ENCODE measurements around the gene NXF1. TPM values are rescaled to one million over a fixed set of nuclear protein-coding genes. Genes with fewer than 3 reads are reported as not detected.

Gene NXF1
- total RNA-seq, 1 experiment from 2014 or later: 33.1 TPM

DNA sequence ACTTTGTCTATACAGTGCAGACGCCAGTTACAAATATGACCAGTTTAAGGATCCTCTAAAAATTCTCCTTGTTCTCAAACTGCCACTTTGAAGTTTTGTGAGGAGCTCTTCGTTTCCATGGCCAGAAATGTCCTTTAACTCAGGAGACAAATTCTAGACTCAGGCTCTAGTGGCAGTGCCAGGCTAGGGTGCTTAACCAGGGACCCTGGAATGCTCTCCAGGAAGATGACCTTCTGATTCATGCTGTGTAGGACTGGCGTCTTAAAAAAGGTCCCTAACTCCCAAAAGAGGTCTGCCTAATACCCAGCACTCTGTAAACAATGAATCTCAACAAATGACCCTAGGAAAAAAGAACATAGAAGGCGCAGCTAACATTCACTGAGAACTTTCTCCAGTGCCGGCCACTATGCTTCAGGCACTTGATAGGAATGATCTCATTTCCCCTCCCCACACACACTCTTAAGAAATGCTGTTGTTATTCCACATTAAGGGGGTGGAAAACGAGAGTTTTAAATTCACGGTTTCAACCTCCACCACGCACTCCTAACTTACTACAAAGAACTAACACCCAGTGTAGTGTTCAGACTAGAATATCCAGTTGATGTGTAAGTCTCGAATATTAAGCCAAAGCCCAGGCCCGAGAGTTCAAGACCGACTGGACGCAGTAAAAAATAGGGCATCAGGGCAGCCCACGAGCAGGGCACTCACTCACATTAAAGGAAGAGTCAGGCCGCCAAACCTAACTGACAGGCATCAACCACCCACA lies 747 bp downstream of the NXF1 start:
- CTCF ChIA-PET: no interaction called here
- POLR2A ChIA-PET (ENCODE audit: unreplicated experiment): no interaction called here

DNA sequence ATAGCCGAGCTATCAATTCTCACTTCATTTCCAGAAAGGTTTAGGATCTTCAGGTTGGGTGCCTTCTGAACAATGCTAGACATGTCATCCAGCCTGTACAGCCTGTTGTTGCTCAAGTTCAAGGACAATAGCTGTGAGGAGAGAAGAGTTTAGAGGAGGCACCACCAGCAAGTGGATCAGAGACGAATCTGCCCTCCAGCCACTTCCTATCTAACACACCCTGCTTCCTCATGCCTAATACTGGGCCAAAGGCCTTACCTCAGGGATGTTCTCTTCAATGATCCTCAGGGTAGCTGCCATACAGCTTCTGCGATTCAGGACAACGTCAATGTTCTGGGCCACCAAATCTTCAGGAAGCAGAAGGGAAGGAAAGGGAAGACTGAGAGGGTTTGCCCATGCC lies 4.2 kb downstream of the NXF1 start:
- H3K4me3 ChIP-seq (ENCODE audit: low read length): no peak overlapping the region
- no peak overlapping the region for H3K4me2 ChIP-seq (ENCODE audit: low read length)
- H3K9me3 ChIP-seq (ENCODE audit: low read length): no peaks in the 10 kb centered on the region
- no peak for DNase-seq
- TF ChIP-seq EZH2phosphoT487 (IDR thresholded peaks at IDR 0.05; ENCODE audit: borderline replicate concordance, low read length) (no peak), EZH2 (IDR thresholded peaks at IDR 0.05; ENCODE audit: low read length, unreplicated experiment) (no peak)
- TF ChIP-seq, protein P1, sequence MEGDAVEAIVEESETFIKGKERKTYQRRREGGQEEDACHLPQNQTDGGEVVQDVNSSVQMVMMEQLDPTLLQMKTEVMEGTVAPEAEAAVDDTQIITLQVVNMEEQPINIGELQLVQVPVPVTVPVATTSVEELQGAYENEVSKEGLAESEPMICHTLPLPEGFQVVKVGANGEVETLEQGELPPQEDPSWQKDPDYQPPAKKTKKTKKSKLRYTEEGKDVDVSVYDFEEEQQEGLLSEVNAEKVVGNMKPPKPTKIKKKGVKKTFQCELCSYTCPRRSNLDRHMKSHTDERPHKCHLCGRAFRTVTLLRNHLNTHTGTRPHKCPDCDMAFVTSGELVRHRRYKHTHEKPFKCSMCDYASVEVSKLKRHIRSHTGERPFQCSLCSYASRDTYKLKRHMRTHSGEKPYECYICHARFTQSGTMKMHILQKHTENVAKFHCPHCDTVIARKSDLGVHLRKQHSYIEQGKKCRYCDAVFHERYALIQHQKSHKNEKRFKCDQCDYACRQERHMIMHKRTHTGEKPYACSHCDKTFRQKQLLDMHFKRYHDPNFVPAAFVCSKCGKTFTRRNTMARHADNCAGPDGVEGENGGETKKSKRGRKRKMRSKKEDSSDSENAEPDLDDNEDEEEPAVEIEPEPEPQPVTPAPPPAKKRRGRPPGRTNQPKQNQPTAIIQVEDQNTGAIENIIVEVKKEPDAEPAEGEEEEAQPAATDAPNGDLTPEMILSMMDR (conservative IDR thresholded peaks at IDR 0.05; ENCODE audit: low read depth, low read length): no peak
- no peak overlapping the region for H3K27ac ChIP-seq (ENCODE audit: low read length)
- no peaks in the 10 kb centered on the region for H3K27me3 ChIP-seq (ENCODE audit: low read length)
- H3K79me2 ChIP-seq (ENCODE audit: low read length): peaks cover 29% of the 10 kb centered on the region
- no peak overlapping the region for H3K9ac ChIP-seq (ENCODE audit: low read length)
- peaks cover 11% of the 10 kb centered on the region for H3K4me1 ChIP-seq (ENCODE audit: insufficient read depth, low read length)
- no peaks in the 10 kb centered on the region for H3F3A ChIP-seq (ENCODE audit: low read length, unreplicated experiment)
- intact Hi-C loops (cut with micrococcal nuclease): no loop called here
- H3K36me3 ChIP-seq (ENCODE audit: low read depth, low read length): peaks cover 66% of the 10 kb centered on the region
- no TSS peak for BruUV-seq (replicated peaks)
- POLR2A ChIA-PET (ENCODE audit: unreplicated experiment): no interaction called here
- no peak overlapping the region for H2AFZ ChIP-seq (ENCODE audit: low read length)
- ATAC-seq: no peak
- no peaks in the 10 kb centered on the region for H3K9me2 ChIP-seq (replicated peaks; ENCODE audit: low read length)
- CTCF ChIA-PET: no interaction called here
- H4K20me1 ChIP-seq (ENCODE audit: low read length): peaks cover 17% of the 10 kb centered on the region

More for the DNA sequence above, 747 bp downstream of the NXF1 start:
- Histone ChIP-seq H2AFZ (ENCODE audit: low read length) (no peak overlapping the region), H3K9me3 (ENCODE audit: low read length) (no peaks in the 10 kb centered on the region), H3K9ac (ENCODE audit: low read length) (peak overlapping the region; percentile 81), H3K9me2 (replicated peaks; ENCODE audit: low read length) (no peaks in the 10 kb centered on the region), H3K27ac (ENCODE audit: low read length) (no peak overlapping the region), H3K27me3 (ENCODE audit: low read length) (no peaks in the 10 kb centered on the region), H4K20me1 (ENCODE audit: low read length) (peaks cover 17% of the 10 kb centered on the region), H3K36me3 (ENCODE audit: low read depth, low read length) (peaks cover 39% of the 10 kb centered on the region), H3F3A (ENCODE audit: low read length, unreplicated experiment) (no peaks in the 10 kb centered on the region), H3K4me2 (ENCODE audit: low read length) (peak overlapping the region; percentile 82), H3K4me3 (ENCODE audit: low read length) (peak overlapping the region; percentile 93), H3K4me1 (ENCODE audit: insufficient read depth, low read length) (peaks cover 17% of the 10 kb centered on the region), H3K79me2 (ENCODE audit: low read length) (peaks cover 29% of the 10 kb centered on the region)
- BruUV-seq (replicated peaks): TSS peak; percentile 68
- TF ChIP-seq EZH2 (IDR thresholded peaks at IDR 0.05; ENCODE audit: low read length, unreplicated experiment) (no peak), EZH2phosphoT487 (IDR thresholded peaks at IDR 0.05; ENCODE audit: borderline replicate concordance, low read length) (no peak)
- TF ChIP-seq, protein P1 (conservative IDR thresholded peaks at IDR 0.05; ENCODE audit: low read depth, low read length): no peak
- peak; percentile 32 for ATAC-seq
- DNase-seq: peak; percentile 34
- intact Hi-C loops (cut with micrococcal nuclease): loop anchor here (1.0 kb wide), 1 partner anchor 58 kb away; no protein-coding TSS in a partner anchor

DNA sequence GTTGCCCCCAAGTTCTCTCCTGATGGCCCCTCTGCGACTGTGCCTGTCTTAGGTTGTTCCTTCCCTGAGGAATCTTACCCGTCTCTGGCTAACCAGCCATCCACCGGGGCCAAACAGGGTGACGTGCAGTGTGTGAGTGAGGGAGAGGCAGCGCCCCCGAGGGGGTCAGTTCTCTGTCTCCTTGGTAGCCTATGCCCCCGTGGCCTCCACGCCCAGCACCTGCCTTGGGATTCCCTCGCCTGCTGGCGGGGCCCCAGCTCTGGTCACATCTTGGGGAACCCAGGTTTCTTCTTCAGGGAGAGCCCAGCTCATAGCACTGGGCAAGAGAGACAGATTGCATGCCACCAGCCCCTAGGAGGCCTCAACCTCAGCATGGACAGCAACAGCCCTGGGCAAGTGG lies 5.8 kb downstream of the NXF1 start:
- H3K4me2 ChIP-seq (ENCODE audit: low read length): no peak overlapping the region
- intact Hi-C loops (cut with micrococcal nuclease): no loop called here
- no peak overlapping the region for H3K27ac ChIP-seq (ENCODE audit: low read length)
- ATAC-seq (no peak), DNase-seq (no peak)
- no peak overlapping the region for H3K4me3 ChIP-seq (ENCODE audit: low read length)
- no peaks in the 10 kb centered on the region for H3K27me3 ChIP-seq (ENCODE audit: low read length)
- ChIA-PET CTCF (no interaction called here), POLR2A (ENCODE audit: unreplicated experiment) (no interaction called here)
- no peaks in the 10 kb centered on the region for H3K9me3 ChIP-seq (ENCODE audit: low read length)
- H3K79me2 ChIP-seq (ENCODE audit: low read length): peaks cover 22% of the 10 kb centered on the region
- TF ChIP-seq EZH2 (IDR thresholded peaks at IDR 0.05; ENCODE audit: low read length, unreplicated experiment) (no peak), EZH2phosphoT487 (IDR thresholded peaks at IDR 0.05; ENCODE audit: borderline replicate concordance, low read length) (no peak)
- TF ChIP-seq, protein P1 (conservative IDR thresholded peaks at IDR 0.05; ENCODE audit: low read depth, low read length): no peak
- H4K20me1 ChIP-seq (ENCODE audit: low read length): peaks cover 12% of the 10 kb centered on the region
- no peaks in the 10 kb centered on the region for H3F3A ChIP-seq (ENCODE audit: low read length, unreplicated experiment)
- no TSS peak for BruUV-seq (replicated peaks)
- no peaks in the 10 kb centered on the region for H3K9me2 ChIP-seq (replicated peaks; ENCODE audit: low read length)
- peaks cover 10% of the 10 kb centered on the region for H3K4me1 ChIP-seq (ENCODE audit: insufficient read depth, low read length)
- H3K36me3 ChIP-seq (ENCODE audit: low read depth, low read length): peaks cover 79% of the 10 kb centered on the region
- H3K9ac ChIP-seq (ENCODE audit: low read length): no peak overlapping the region
- no peak overlapping the region for H2AFZ ChIP-seq (ENCODE audit: low read length)
